Large intestine (tissue), 12 donors: ENCODE data around the gene NT5DC3. TPM values are rescaled to one million over a fixed set of nuclear protein-coding genes. Genes with fewer than 3 reads are reported as not detected.

ENCODE experiments used
- DNase-seq, 2 donors: peaks; one replicate each; pipeline versions ENCODE4 v3.0.0 to v3.0.0-alpha.2; 2013
- H3K27ac ChIP-seq: one replicate; pipeline ENCODE4 v1.5.1; 2013; ENCODE audit warnings: low read length
- H3K27me3 ChIP-seq: 2 replicates; pipeline ENCODE4 v1.6.1; 2013; ENCODE audit warnings: low read length; ENCODE audit not compliant: control insufficient read depth, insufficient read depth
- H3K36me3 ChIP-seq: 2 replicates; pipeline ENCODE4 v1.6.1; 2013; ENCODE audit warnings: low read length; ENCODE audit not compliant: control insufficient read depth, insufficient read depth
- H3K4me1 ChIP-seq: one replicate; pipeline ENCODE4 v1.6.1; 2013; ENCODE audit warnings: low read length; ENCODE audit not compliant: control insufficient read depth, insufficient read depth
- H3K4me3 ChIP-seq: one replicate; pipeline ENCODE4 v1.5.1; 2013; ENCODE audit warnings: low read length
- H3K9me3 ChIP-seq: one replicate; pipeline ENCODE4 v1.6.1; 2013; ENCODE audit warnings: mild to moderate bottlenecking, low read depth, low read length, moderate library complexity; ENCODE audit not compliant: control insufficient read depth
- WGBS: methylation state at CpG from one replicate; pipeline ENCODE4 v1.1.5; 2013; ENCODE audit warnings: low lambda C conversion rate; ENCODE audit not compliant: insufficient coverage; 5-methylcytosine and 5-hydroxymethylcytosine counted together
- long read RNA-seq, 11 donors: transcript quantifications; one replicate each; lab custom pipeline, GENCODE V29; 2026
- polyA plus RNA-seq: library from polyadenylated mRNA; unstranded; fragments of 120-200 nt; gene quantifications from one replicate; pipeline ENCODE4 v1.2.1, GENCODE V29; 2013

The NT5DC3 gene
- 6.6 TPM for polyA plus RNA-seq
- long read RNA-seq, donor 1: 0 reads
- long read RNA-seq, donor 2: 0 reads
- long read RNA-seq, donor 3: 0 reads
- long read RNA-seq, donor 4, full-length matches to known transcripts: 1 of 1 reads
- long read RNA-seq, donor 4, partial matches to known transcripts: 0 of 1 reads
- long read RNA-seq, donor 4, other reads (novel, unspliced or antisense): 0 of 1 reads
- long read RNA-seq, donor 5, full-length matches to known transcripts: 1 of 1 reads
- long read RNA-seq, donor 5, partial matches to known transcripts: 0 of 1 reads
- long read RNA-seq, donor 5, other reads (novel, unspliced or antisense): 0 of 1 reads
- long read RNA-seq, donor 6: 0 reads
- long read RNA-seq, donor 7: 0 reads
- long read RNA-seq, donor 8: 0 reads
- long read RNA-seq, donor 9: 0 reads
- long read RNA-seq, donor 10: 0 reads
- long read RNA-seq, donor 11: 0 reads

GRCh38 chr12:103840876-103841689 lies at the start of gene NT5DC3:
Gene NT5DC3, minus strand, starts transcription at chr12:103841234. Its CDS starts 78 bp downstream, at chr12:103841156.
- Histone ChIP-seq H3K27ac (peak within 1 kb of the TSS; percentile 50), H3K4me1 (peaks cover 19% of the 10 kb centered on the region), H3K36me3 (no peaks in the 10 kb centered on the region), H3K4me3 (peak within 1 kb of the TSS; percentile 71), H3K9me3 (no peaks in the 10 kb centered on the region), H3K27me3 (no peaks in the 10 kb centered on the region)
- DNase-seq: peak; percentile 76 to 83
- 8% methylated on average over 2 of the region's 86 CpGs for WGBS

- WGBS: no CpG with 5 or more reads among the region's 1 CpG
- H3K36me3 ChIP-seq: no peaks in the 10 kb centered on the region
- no peaks in the 10 kb centered on the region for H3K9me3 ChIP-seq
- no peak overlapping the region for H3K4me3 ChIP-seq
- H3K4me1 ChIP-seq: no peaks in the 10 kb centered on the region
- no peaks in the 10 kb centered on the region for H3K27me3 ChIP-seq
- no peak for DNase-seq
- no peak overlapping the region for H3K27ac ChIP-seq
These were observed 46.7 kb upstream of the NT5DC3 start for GRCh38 chr12:103887738-103888137.

GRCh38 chr12:103886195-103886797 lies 45.3 kb upstream of the NT5DC3 start:
- Histone ChIP-seq H3K36me3 (no peaks in the 10 kb centered on the region), H3K4me3 (no peak overlapping the region), H3K4me1 (no peaks in the 10 kb centered on the region), H3K27me3 (no peaks in the 10 kb centered on the region), H3K9me3 (no peaks in the 10 kb centered on the region), H3K27ac (no peak overlapping the region)
- no peak for DNase-seq
- 80% methylated on average over 1 of the region's 4 CpGs for WGBS

GRCh38 chr12:103884316-103884715 lies 43.3 kb upstream of the NT5DC3 start:
- DNase-seq: peak in 1 of 2 donors; percentile 16
- Histone ChIP-seq H3K9me3 (no peaks in the 10 kb centered on the region), H3K27ac (no peak overlapping the region), H3K27me3 (no peaks in the 10 kb centered on the region), H3K4me3 (no peak overlapping the region), H3K36me3 (no peaks in the 10 kb centered on the region), H3K4me1 (no peaks in the 10 kb centered on the region)
- no CpG with 5 or more reads among the region's 4 CpGs for WGBS

GRCh38 chr12:103883908-103884307 lies 42.9 kb upstream of the NT5DC3 start:
- no peak for DNase-seq
- H3K4me1 ChIP-seq: no peaks in the 10 kb centered on the region
- WGBS: no CpG with 5 or more reads among the region's 2 CpGs
- no peaks in the 10 kb centered on the region for H3K27me3 ChIP-seq
- no peaks in the 10 kb centered on the region for H3K36me3 ChIP-seq
- no peak overlapping the region for H3K27ac ChIP-seq
- H3K4me3 ChIP-seq: no peak overlapping the region
- H3K9me3 ChIP-seq: no peaks in the 10 kb centered on the region

GRCh38 chr12:103882861-103883596 lies 42.0 kb upstream of the NT5DC3 start:
- no peak for DNase-seq
- Histone ChIP-seq H3K4me3 (no peak overlapping the region), H3K4me1 (no peaks in the 10 kb centered on the region), H3K9me3 (no peaks in the 10 kb centered on the region), H3K27ac (no peak overlapping the region), H3K27me3 (no peaks in the 10 kb centered on the region), H3K36me3 (no peaks in the 10 kb centered on the region)
- WGBS: no CpG with 5 or more reads among the region's 2 CpGs

GRCh38 chr12:103881261-103881660 lies 40.2 kb upstream of the NT5DC3 start:
- H3K27ac ChIP-seq: no peak overlapping the region
- no peaks in the 10 kb centered on the region for H3K9me3 ChIP-seq
- WGBS: no CpG with 5 or more reads among the region's 2 CpGs
- H3K36me3 ChIP-seq: no peaks in the 10 kb centered on the region
- H3K4me3 ChIP-seq: no peak overlapping the region
- H3K4me1 ChIP-seq: no peaks in the 10 kb centered on the region
- DNase-seq: peak in 1 of 2 donors; percentile 64
- H3K27me3 ChIP-seq: no peaks in the 10 kb centered on the region

- Histone ChIP-seq H3K4me1 (no peaks in the 10 kb centered on the region), H3K36me3 (no peaks in the 10 kb centered on the region), H3K27ac (no peak overlapping the region), H3K4me3 (no peak overlapping the region), H3K9me3 (no peaks in the 10 kb centered on the region), H3K27me3 (no peaks in the 10 kb centered on the region)
- peak; percentile 16 to 67 for DNase-seq
- 30% methylated on average over 2 of the region's 8 CpGs for WGBS
These were observed 39.5 kb upstream of the NT5DC3 start for GRCh38 chr12:103880299-103881142.

- H3K4me3 ChIP-seq: no peak overlapping the region
- H3K27ac ChIP-seq: no peak overlapping the region
- no peaks in the 10 kb centered on the region for H3K9me3 ChIP-seq
- WGBS: no CpG with 5 or more reads among the region's 2 CpGs
- no peaks in the 10 kb centered on the region for H3K27me3 ChIP-seq
- no peaks in the 10 kb centered on the region for H3K36me3 ChIP-seq
- H3K4me1 ChIP-seq: no peaks in the 10 kb centered on the region
- DNase-seq: no peak
These were observed 38.8 kb upstream of the NT5DC3 start for GRCh38 chr12:103879878-103880277.
